GM12872 (cell line): ENCODE data around the gene KISS1R.

Experiments used
- CTCF ChIP-seq: IDR thresholded peaks from 3 replicates; pipeline ENCODE4 v1.5.1; 2011; ENCODE audit warnings: low read depth, mild to moderate bottlenecking, low read length, moderate library complexity; ENCODE audit not compliant: insufficient read depth

Gene KISS1R

GRCh38 chr19:948842-949496 lies 31.8 kb downstream of the KISS1R start:
- no peak for TF ChIP-seq CTCF

GRCh38 chr19:950352-951066 lies 33.4 kb downstream of the KISS1R start:
- TF ChIP-seq CTCF = no peak

GRCh38 chr19:952049-952679 lies 35.0 kb downstream of the KISS1R start:
- TF ChIP-seq CTCF = no peak

GRCh38 chr19:952680-953444 lies 35.7 kb downstream of the KISS1R start:
- TF ChIP-seq CTCF = no peak

- TF ChIP-seq CTCF = no peak
Measured at GRCh38 chr19:953445-954271, 36.5 kb downstream of the KISS1R start.

GRCh38 chr19:954272-954671 lies 37.1 kb downstream of the KISS1R start:
- TF ChIP-seq CTCF = no peak
